Measurements from ENCODE around the gene SSX7. TPM values are rescaled to one million over a fixed set of nuclear protein-coding genes. Genes with fewer than 3 reads are reported as not detected.
"Not testable (repeated sequence)": the region's sequence is repeated elsewhere in the genome, so short reads cannot be mapped to it uniquely, and the experiment has no call there.

Gene SSX7
- total RNA-seq, 1 experiment from 2014 or later: not detected

DNA sequence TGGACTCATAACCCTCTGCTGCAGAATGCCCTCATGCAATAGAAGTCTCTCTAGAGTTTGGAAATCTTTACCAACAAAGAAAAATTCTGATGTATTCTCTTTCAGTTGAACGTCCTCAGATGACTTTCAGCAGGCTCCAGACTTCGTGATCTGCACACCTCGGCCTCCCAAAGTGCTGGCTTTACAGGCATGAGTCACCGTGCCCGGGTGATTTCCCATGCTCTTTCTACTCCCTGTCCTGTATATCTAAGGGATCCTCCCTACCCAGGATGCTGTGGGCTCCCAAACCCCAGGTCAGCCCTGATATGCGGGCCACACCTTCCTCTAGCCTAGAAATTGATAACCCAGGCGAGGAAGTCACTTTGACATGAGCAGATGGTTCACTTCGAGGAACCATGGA lies 51.5 kb downstream of the SSX7 start:
- H3K36me3 ChIP-seq (ENCODE audit: insufficient read depth, low read length): not testable (repeated sequence)

GRCh38 chrX:52598886-52599285 lies 55.8 kb downstream of the SSX7 start:
- Histone ChIP-seq H3K4me1 (ENCODE audit: low read length) (no peaks in the 10 kb centered on the region), H3K36me3 (ENCODE audit: insufficient read depth, low read length) (no peaks in the 10 kb centered on the region), H3K9ac (ENCODE audit: low read length) (no peak overlapping the region), H2AFZ (ENCODE audit: low read length) (no peak overlapping the region), H4K20me1 (ENCODE audit: insufficient read depth, low read depth, low read length) (no peaks in the 10 kb centered on the region), H3K9me2 (replicated peaks; ENCODE audit: insufficient read depth, low read length) (no peaks in the 10 kb centered on the region), H3K4me2 (ENCODE audit: low read depth, low read length, poor library complexity, severe bottlenecking) (no peak overlapping the region), H3K27me3 (ENCODE audit: low read length) (no peaks in the 10 kb centered on the region), H3K27ac (ENCODE audit: low read length) (no peak overlapping the region), H3K9me3 (ENCODE audit: low read length) (no peaks in the 10 kb centered on the region), H3K79me2 (ENCODE audit: low read length) (no peaks in the 10 kb centered on the region), H3K4me3 (ENCODE audit: low read length) (no peak overlapping the region)
- DNase-seq: no peak

More for the DNA sequence above, 51.5 kb downstream of the SSX7 start:
- not testable (repeated sequence) for H3K9me3 ChIP-seq (ENCODE audit: low read length); H4K20me1 ChIP-seq (ENCODE audit: insufficient read depth, low read depth, low read length); H3K4me1 ChIP-seq (ENCODE audit: low read length); H3K79me2 ChIP-seq (ENCODE audit: low read length); H3K9ac ChIP-seq (ENCODE audit: low read length); H3K4me3 ChIP-seq (ENCODE audit: low read length); H3K4me2 ChIP-seq (ENCODE audit: low read depth, low read length, poor library complexity, severe bottlenecking); H3K9me2 ChIP-seq (replicated peaks; ENCODE audit: insufficient read depth, low read length); H3K27ac ChIP-seq (ENCODE audit: low read length); H2AFZ ChIP-seq (ENCODE audit: low read length); H3K27me3 ChIP-seq (ENCODE audit: low read length); DNase-seq

GRCh38 chrX:52594658-52595057 lies 60.0 kb downstream of the SSX7 start:
- no peak for DNase-seq
- H3K4me2 ChIP-seq (ENCODE audit: low read depth, low read length, poor library complexity, severe bottlenecking): no peak overlapping the region
- no peak overlapping the region for H3K9ac ChIP-seq (ENCODE audit: low read length)
- H3K27me3 ChIP-seq (ENCODE audit: low read length): no peaks in the 10 kb centered on the region
- no peaks in the 10 kb centered on the region for H3K79me2 ChIP-seq (ENCODE audit: low read length)
- H3K27ac ChIP-seq (ENCODE audit: low read length): no peak overlapping the region
- H2AFZ ChIP-seq (ENCODE audit: low read length): no peak overlapping the region
- H3K4me1 ChIP-seq (ENCODE audit: low read length): no peaks in the 10 kb centered on the region
- H3K9me3 ChIP-seq (ENCODE audit: low read length): no peaks in the 10 kb centered on the region
- H3K4me3 ChIP-seq (ENCODE audit: low read length): no peak overlapping the region
- H3K9me2 ChIP-seq (replicated peaks; ENCODE audit: insufficient read depth, low read length): no peaks in the 10 kb centered on the region
- no peaks in the 10 kb centered on the region for H4K20me1 ChIP-seq (ENCODE audit: insufficient read depth, low read depth, low read length)
- H3K36me3 ChIP-seq (ENCODE audit: insufficient read depth, low read length): no peaks in the 10 kb centered on the region

Small RNA genes lying within 50 kb of the gene (small RNA-seq; reads per million reads assigned to genes)
- gene AL450023.3 (not detected), gene RNA5SP504 (not detected)

Other genes starting within 250 kb of the SSX7 start
- gene XAGE1A, start 159.1 kb downstream of the SSX7 start, total RNA-seq (2014; rRNA removed; shearing (Covaris generic); ENCODE audit: low replicate concordance): not detected in 2 replicates
- not detected in 2 replicates for gene XAGE1B, start 137.8 kb downstream of the SSX7 start, total RNA-seq (2014; rRNA removed; shearing (Covaris generic); ENCODE audit: low replicate concordance)
- gene SSX2, start 52.3 kb upstream of the SSX7 start, total RNA-seq (2014; rRNA removed; shearing (Covaris generic); ENCODE audit: low replicate concordance): not detected in 2 replicates
- gene SSX2B, start 96.4 kb upstream of the SSX7 start, total RNA-seq (2014; rRNA removed; shearing (Covaris generic); ENCODE audit: low replicate concordance): not detected in 2 replicates
- not detected in 2 replicates for gene SPANXN5, start 142.5 kb upstream of the SSX7 start, total RNA-seq (2014; rRNA removed; shearing (Covaris generic); ENCODE audit: low replicate concordance)
- gene XAGE5, start 156.4 kb upstream of the SSX7 start, total RNA-seq (2014; rRNA removed; shearing (Covaris generic); ENCODE audit: low replicate concordance): not detected in 2 replicates
- gene XAGE3, start 213.2 kb upstream of the SSX7 start, total RNA-seq (2014; rRNA removed; shearing (Covaris generic); ENCODE audit: low replicate concordance): not detected in 2 replicates
- gene FAM156B, start 242.4 kb upstream of the SSX7 start, total RNA-seq (2014; rRNA removed; shearing (Covaris generic); ENCODE audit: low replicate concordance): 10.2 and 15.0 TPM in 2 replicates

Data from Karpas-422 (cell line).